Cortex of kidney (tissue), 1 donor: ENCODE measurements around the gene PRR7.

ENCODE experiments used
- DNase-seq: peaks from one replicate; lab custom pipeline; 2025; lab: John Stamatoyannopoulos, UW

PRR7 gene

GRCh38 chr5:177499842-177500241, 53.2 kb downstream of the PRR7 start:
- no peak for DNase-seq

- DNase-seq: no peak
Observed at GRCh38 chr5:177500685-177501522, 54.3 kb downstream of the PRR7 start.

GRCh38 chr5:177501874-177502678, 55.5 kb downstream of the PRR7 start:
- no peak for DNase-seq

GRCh38 chr5:177502886-177503285, 56.3 kb downstream of the PRR7 start:
- DNase-seq: no peak

- DNase-seq: no peak
Observed at GRCh38 chr5:177503351-177504085, 56.9 kb downstream of the PRR7 start.

GRCh38 chr5:177504086-177505056, 57.8 kb downstream of the PRR7 start:
- DNase-seq: no peak

GRCh38 chr5:177505075-177505474, 58.5 kb downstream of the PRR7 start:
- no peak for DNase-seq
